Measurements from ENCODE around the gene ABCB4. TPM values are rescaled to one million over a fixed set of nuclear protein-coding genes. Genes with fewer than 3 reads are reported as not detected.

ABCB4 gene
- total RNA-seq, 2 donors from 2014 or later: 4.2 to 7.4 TPM

DNA sequence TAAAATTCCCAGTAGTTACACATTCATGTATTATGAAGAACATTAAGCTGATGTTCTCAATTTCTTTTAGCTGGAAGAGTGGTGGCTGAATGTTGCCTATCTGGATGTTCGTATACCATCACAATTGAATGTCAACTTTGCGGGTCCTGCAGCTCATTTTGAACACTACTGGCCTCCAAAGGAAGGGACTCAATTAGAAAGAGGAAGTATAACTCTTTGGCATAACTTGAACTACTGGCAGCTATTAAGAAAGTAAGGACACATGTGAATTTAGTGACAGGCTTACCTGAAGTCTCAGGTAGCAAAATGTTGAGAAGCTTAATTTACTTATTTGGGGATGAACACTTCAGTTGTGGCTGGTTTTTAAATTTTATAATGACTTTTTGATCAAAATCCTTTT is 114.2 kb downstream of the ABCB4 start:
- Histone ChIP-seq H3K4me1 (no peaks in the 10 kb centered on the region), H3K27ac (no peak overlapping the region), H3K9me3 (no peaks in the 10 kb centered on the region), H3K36me3 (no peaks in the 10 kb centered on the region), H3K27me3 (no peaks in the 10 kb centered on the region), H3K4me3 (no peak overlapping the region)
- no peak for DNase-seq (ENCODE audit: low spot score)
- TF ChIP-seq, protein P1, sequence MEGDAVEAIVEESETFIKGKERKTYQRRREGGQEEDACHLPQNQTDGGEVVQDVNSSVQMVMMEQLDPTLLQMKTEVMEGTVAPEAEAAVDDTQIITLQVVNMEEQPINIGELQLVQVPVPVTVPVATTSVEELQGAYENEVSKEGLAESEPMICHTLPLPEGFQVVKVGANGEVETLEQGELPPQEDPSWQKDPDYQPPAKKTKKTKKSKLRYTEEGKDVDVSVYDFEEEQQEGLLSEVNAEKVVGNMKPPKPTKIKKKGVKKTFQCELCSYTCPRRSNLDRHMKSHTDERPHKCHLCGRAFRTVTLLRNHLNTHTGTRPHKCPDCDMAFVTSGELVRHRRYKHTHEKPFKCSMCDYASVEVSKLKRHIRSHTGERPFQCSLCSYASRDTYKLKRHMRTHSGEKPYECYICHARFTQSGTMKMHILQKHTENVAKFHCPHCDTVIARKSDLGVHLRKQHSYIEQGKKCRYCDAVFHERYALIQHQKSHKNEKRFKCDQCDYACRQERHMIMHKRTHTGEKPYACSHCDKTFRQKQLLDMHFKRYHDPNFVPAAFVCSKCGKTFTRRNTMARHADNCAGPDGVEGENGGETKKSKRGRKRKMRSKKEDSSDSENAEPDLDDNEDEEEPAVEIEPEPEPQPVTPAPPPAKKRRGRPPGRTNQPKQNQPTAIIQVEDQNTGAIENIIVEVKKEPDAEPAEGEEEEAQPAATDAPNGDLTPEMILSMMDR (IDR thresholded peaks at IDR 0.05): no peak

DNA sequence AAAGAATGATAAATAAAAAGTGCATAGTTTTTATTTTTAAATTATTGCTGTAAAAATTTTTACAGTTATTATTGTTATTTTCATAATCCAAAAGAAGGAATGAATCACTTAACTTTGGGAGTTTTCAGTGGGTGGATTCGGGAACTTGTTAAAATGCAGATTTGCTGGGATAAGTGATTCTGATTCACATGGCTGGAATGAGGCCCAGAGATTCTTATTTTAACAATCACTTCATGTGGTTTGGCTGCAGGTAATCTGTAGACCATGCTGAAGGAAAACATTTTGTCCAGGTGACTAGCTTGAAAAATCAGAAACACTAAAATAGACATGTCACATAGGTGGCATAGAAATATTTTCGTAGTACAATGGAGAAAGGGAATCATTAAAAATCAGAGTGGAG is 116.1 kb downstream of the ABCB4 start:
- Histone ChIP-seq H3K36me3 (no peaks in the 10 kb centered on the region), H3K4me3 (no peak overlapping the region), H3K27ac (no peak overlapping the region), H3K9me3 (peaks cover 0 to 2% of the 10 kb centered on the region in 2 donors), H3K4me1 (no peaks in the 10 kb centered on the region), H3K27me3 (no peaks in the 10 kb centered on the region)
- TF ChIP-seq, protein P1 (IDR thresholded peaks at IDR 0.05): no peak
- DNase-seq (ENCODE audit: low spot score): no peak

DNA sequence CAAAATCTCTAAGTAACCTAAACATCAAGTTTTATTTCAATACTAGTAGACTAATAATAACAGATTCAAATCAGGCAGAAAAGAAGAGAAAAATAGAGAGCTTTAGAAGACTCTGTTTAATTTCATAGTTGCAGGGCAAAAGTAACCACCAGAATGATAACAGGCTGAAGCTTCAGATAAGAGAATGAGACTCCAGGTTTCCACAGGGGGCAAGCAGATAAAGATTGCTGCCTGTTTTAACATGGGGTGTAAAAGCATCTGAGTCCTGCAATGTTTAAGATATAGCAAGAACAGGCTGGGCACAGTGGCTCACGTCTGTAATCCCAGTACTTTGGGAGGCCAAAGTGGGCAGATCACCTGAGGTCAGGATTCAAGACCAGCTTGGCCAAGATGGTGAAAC is 119.0 kb downstream of the ABCB4 start:
- Histone ChIP-seq H3K36me3 (peaks cover 15% of the 10 kb centered on the region), H3K4me3 (no peak overlapping the region), H3K9me3 (peaks cover 0 to 5% of the 10 kb centered on the region in 2 donors), H3K27me3 (no peaks in the 10 kb centered on the region), H3K4me1 (no peaks in the 10 kb centered on the region), H3K27ac (no peak overlapping the region)
- TF ChIP-seq, protein P1 (IDR thresholded peaks at IDR 0.05): no peak
- no peak for DNase-seq (ENCODE audit: low spot score)

DNA sequence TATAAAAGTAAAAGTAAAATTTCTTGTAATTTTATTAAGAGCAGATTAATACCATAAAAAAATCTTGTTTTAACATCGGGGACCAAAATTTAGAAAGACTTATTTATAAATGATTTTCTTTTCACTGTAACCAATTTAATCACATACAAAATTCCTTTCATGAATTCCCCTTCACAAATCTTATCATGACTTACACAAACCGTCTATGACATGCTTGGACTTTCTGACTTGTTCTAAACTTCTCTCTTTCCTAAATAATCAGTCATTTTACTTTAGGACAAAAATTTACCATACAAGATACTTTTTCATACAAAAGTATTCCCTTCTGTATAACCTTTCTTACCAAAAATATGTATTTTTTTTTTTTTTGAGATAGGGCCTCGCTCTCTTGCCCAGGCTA is 120.7 kb downstream of the ABCB4 start:
- DNase-seq (ENCODE audit: low spot score): no peak
- Histone ChIP-seq H3K4me3 (no peak overlapping the region), H3K27ac (no peak overlapping the region), H3K36me3 (peaks cover 25% of the 10 kb centered on the region), H3K27me3 (no peaks in the 10 kb centered on the region), H3K4me1 (no peaks in the 10 kb centered on the region), H3K9me3 (peaks cover 0 to 5% of the 10 kb centered on the region in 2 donors)
- TF ChIP-seq, protein P1 (IDR thresholded peaks at IDR 0.05): no peak

Other genes with a start within 250 kb of the ABCB4 start
- 1 to 10 TPM; 5.6 to 6.1 TPM for gene CROT, start 130.0 kb downstream of the ABCB4 start, total RNA-seq
- gene ABCB1, start 125.2 kb upstream of the ABCB4 start, total RNA-seq: 1 to 10 TPM; 1.5 to 3.0 TPM
- gene RUNDC3B, start 152.7 kb upstream of the ABCB4 start, total RNA-seq: 1 to 10 TPM; 1.5 to 2.5 TPM

Measured in right atrium auricular region (tissue), 2 donors.